ENCODE measurements around the gene NUS1.

- TF ChIP-seq, protein P1, sequence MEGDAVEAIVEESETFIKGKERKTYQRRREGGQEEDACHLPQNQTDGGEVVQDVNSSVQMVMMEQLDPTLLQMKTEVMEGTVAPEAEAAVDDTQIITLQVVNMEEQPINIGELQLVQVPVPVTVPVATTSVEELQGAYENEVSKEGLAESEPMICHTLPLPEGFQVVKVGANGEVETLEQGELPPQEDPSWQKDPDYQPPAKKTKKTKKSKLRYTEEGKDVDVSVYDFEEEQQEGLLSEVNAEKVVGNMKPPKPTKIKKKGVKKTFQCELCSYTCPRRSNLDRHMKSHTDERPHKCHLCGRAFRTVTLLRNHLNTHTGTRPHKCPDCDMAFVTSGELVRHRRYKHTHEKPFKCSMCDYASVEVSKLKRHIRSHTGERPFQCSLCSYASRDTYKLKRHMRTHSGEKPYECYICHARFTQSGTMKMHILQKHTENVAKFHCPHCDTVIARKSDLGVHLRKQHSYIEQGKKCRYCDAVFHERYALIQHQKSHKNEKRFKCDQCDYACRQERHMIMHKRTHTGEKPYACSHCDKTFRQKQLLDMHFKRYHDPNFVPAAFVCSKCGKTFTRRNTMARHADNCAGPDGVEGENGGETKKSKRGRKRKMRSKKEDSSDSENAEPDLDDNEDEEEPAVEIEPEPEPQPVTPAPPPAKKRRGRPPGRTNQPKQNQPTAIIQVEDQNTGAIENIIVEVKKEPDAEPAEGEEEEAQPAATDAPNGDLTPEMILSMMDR (IDR thresholded peaks at IDR 0.05), result no peak
- no peak for TF ChIP-seq POLR2A (IDR thresholded peaks at IDR 0.05)
Measured at GRCh38 chr6:117740605-117741004, 65.3 kb downstream of the NUS1 start.
